ENCODE measurements around the gene RPTOR.

- TF ChIP-seq CTCF (IDR thresholded peaks at IDR 0.05) (no peak), TCF7L2 (IDR thresholded peaks at IDR 0.05; ENCODE audit: low read depth, low read length) (no peak), SIN3A (IDR thresholded peaks at IDR 0.05; ENCODE audit: borderline replicate concordance, insufficient read depth, low read depth, low read length) (no peak), POLR2AphosphoS5 (IDR thresholded peaks at IDR 0.05; ENCODE audit: low read depth, low read length) (no peak), REST (IDR thresholded peaks at IDR 0.05; ENCODE audit: insufficient read depth in 1 of 2, low read depth in 2 of 2, low read length in 1 of 2) (no peak)
Measured at GRCh38 chr17:80959330-80960036, 414.8 kb downstream of the RPTOR start.
